ENCODE measurements around the gene ASRGL1.
"Not testable (repeated sequence)": the region's sequence is repeated elsewhere in the genome, so short reads cannot be mapped to it uniquely, and the experiment has no call there.

The ASRGL1 gene

GRCh38 chr11:62337303-62338181 lies at the start of gene ASRGL1:
Gene ASRGL1 (plus strand): TSS chr11:62337448. CDS start chr11:62337978, 530 bp downstream.
- DNase-seq = peak; percentile 68

DNA sequence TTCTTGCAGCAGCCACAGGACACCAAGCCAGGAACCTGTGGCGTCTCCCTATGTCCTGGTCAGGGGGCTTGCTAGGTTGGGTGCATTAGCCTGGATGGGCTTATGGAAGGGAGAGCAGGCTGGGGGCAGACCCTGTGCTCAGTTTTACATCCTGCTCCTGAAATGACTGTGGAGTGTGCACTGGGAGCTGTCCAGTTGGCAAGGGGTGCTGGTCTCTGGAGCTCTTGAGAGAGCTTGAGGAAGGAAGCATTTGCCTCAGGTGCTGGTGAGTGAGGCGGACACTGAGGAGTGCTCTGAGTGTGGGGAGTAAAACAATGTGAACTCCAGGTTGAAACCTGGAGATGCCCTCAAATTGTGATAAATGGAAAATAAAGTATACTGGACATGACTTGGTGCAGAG lies 41.7 kb upstream of the ASRGL1 start:
- DNase-seq = no peak

- no peak for DNase-seq
Observed at GRCh38 chr11:62298975-62299374, 38.3 kb upstream of the ASRGL1 start, which contains the start of gene SCGB1D4. Gene SCGB1D4 (minus strand): TSS chr11:62299075. CDS start chr11:62299010, 65 bp downstream.

DNA sequence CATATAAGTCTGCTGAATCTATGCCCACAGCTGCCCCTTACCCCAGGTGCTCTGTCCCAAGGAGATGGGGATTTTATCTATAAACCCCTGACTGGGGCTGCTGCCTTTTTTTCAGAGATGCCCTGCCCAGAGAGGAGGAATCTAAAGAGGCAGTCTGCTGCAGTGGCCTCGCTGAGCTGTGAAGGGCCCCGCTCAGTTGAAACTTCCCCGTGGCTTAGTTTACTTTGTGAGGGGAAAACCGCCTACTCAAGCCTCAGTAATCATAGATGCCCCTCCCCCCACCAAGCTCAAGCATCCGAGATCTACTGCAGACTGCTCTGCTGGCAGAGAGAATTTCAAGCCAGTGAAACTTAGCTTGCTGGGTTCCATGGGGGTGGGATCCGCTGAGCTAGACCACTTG lies 31.0 kb upstream of the ASRGL1 start:
- DNase-seq = no peak

- no peak for DNase-seq
Observed at GRCh38 chr11:62307950-62308349, 29.3 kb upstream of the ASRGL1 start.

DNA sequence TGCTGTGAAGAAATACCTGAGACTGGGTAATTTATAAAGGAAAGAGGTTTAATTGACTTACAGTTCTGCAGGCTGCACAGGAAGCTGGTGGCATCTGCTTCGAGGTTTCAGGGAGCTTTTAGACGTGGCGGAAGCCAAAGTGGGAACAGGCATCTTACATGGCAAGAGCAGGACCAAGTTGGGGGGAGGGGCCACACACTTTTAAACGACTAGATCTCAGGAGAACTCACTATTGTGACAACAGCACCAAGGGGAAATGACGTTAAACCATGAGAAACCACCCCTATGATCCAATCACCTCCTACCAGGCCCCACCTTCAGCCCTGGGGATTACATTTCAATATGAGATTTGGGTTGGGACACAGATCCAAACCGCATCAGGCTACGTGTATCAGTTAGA lies 27.3 kb upstream of the ASRGL1 start:
- no peak for DNase-seq

DNA sequence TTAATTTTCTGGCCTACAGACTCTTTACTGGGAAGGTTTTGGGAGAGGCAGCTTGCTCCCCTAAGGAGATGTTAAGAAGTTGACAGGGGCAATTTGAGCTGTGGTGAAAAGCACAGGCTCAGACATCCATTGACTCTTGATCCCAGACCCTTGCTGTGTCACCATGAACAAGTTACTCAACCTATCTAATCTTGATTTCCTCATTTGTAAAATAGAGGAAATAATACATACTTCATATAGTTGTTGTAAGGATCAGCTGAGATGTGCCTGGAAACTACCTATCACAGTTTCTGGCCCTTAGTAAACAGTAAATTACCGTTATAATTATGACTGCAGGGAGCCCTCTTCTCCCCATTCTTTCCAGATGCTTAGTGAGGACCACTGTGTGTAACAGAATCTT lies 21.8 kb upstream of the ASRGL1 start:
- DNase-seq = no peak

- DNase-seq = no peak
Observed at GRCh38 chr11:62322524-62322923, 14.7 kb upstream of the ASRGL1 start.

- no peak for DNase-seq
Observed at GRCh38 chr11:62324731-62325556, 12.3 kb upstream of the ASRGL1 start.

DNA sequence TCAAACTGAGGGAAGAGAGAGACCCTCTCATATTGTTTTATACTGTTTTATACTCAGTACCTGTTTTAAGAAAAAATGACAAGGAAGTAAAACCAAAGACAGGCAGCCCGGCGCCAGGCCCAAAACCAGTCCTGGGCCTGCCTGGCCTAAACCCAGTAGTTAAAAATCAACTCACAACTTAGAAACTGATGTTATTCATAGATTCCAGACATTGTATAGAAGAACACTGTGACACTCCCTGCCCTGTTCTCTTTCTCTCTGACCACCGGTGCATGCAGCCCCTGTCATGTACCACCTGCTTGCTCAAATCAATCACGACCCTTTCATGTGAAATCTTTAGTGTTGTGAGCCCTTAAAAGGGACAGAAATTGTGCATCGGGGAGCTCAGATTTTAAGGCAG lies 11.5 kb upstream of the ASRGL1 start:
- DNase-seq = not testable (repeated sequence)

DNA sequence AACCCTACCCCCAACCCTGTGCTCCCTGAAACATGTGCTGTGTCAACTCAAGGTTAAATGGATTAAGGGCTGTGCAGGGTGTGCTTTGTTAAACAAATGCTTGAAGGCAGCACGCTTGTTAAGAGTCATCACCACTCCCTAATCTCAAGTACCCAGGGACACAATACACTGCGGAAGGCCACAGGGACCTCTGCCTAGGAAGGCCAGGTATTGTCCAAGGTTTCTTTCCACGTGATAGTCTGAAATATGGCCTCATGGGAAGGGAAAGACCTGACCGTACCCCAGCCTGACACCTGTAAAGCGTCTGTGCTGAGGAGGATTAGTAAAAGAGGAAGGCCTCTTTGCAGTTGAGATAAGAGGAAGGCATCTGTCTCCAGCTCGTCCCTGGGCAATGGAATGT lies 10.5 kb upstream of the ASRGL1 start:
- DNase-seq = not testable (repeated sequence)

DNA sequence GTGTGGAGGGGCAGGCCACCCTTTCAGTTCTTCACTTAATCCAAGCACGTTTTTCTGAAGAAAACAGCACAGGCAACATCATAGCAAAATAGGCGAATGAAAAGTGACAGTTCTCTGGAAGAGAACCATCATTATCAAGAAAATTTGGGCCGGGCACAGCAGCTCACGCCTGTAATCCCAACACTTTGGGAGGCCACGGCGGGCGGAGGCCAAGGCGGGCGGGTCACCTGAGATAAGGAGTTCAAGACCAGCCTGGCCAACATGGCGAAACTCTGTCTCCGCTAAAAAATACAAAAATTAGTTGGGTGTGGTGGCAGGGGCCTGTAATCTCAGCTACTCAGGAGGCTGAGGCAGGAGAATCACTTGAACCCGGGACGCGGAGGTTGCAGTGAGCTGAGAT lies 9.7 kb upstream of the ASRGL1 start:
- DNase-seq = not testable (repeated sequence)

DNA sequence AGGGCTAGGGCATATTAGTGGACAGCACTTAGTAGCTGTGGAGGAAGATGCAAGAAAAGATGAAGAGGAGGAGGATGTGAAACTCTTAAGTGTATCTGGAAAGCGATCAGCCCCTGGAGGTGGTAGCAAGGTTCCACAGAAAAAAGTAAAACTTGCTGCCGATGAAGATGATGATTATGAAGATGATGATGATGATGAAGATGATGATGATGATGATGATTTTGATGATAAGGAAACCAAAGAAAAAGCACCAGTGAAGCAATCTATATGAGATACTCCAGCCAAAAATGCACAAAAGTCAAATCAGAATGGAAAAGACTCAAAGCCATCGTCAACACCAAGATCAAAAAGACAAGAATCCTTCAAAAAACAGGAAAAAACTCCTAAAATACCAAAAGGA lies 6.0 kb upstream of the ASRGL1 start:
- not testable (repeated sequence) for DNase-seq

DNA sequence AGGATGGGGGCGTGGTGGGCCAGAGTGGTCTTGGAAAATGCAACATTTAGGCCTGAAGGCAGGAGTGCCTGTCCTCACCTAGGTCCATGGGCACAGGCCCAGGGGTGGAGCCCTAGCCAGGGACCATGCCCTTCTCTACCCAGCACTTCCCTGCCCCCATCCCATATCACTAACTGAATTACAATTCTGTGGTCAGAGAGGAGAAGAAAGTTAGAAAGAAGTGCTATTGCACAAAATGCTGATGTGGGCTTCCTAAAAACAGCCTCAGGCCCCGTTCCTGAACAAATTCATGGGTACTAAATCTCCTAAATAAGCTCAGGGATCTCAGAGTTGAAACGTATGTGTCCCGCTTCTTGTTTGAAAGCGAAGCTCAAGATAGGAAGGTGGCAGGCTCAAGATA lies 3.5 kb upstream of the ASRGL1 start:
- no peak for DNase-seq

DNA sequence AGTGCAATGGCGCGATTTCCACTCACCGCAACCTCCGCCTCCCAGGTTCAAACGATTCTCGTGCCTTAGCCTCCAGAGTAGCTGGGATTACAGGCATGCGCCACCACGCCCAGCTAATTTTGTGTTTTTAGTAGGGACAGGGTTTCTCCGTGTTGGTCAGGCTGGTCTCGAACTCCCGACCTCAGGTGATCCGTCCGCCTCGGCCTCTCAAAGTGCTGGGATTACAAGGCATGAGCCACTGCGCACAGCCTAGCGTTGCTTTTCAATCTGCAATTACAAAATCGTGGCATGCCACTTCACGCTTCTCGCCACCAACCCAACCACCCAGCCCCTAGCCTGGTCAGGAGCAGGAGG lies 322 bp upstream of the ASRGL1 start:
- DNase-seq = not testable (repeated sequence)

DNA sequence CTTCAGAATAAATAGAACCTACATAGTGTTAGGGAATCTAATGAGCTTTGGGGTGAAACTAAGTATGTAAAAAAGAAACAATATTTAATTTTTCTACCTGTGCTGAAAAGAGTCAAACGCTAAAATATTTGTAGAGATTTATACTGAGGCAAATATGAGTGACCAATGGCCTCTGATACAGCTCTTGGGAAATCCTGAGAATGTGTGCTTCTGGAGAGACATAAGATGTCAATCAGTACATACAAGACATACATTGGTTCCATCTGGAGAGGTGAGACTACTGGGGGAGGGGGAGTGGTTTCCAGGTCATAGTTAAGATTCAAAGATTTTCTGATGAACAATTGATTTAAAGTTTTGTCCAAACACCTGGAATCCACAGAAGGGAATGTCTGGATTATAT lies 970 bp downstream of the ASRGL1 start:
- no peak for DNase-seq

DNA sequence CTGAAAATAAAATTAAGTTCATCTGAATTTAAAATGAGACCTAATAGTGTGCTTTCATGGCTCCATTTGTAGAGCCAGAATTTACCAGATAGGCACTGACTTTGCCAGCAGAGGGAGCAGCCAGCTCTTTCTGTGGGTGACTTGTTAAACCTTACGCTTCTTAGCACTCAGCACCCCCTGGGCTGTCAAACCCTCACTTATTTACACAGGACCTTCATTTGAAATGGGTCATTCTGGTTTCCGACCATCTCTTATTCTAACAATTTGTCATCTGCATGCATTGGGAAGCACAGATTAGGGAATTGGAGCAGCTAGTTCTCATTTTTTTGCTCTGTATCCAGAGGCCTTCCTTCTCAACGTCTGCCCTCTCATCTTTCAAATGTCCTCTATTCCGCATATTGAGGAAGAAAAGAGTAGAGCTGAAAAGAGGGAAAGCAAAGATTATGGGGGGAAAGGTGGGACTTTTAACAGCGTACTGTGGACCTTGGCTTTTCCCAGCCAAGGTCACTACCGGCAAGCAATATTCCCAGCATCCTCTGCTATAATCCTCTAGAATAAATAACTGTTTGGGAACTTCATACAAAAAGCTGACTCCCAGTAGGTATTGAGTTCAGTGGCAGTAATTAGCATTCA lies 3.1 kb downstream of the ASRGL1 start:
- peak; percentile 13 for DNase-seq

GRCh38 chr11:62341588-62341987 lies 4.3 kb downstream of the ASRGL1 start:
- DNase-seq = no peak

GRCh38 chr11:62343646-62344190 lies 6.5 kb downstream of the ASRGL1 start:
- not testable (repeated sequence) for DNase-seq

DNA sequence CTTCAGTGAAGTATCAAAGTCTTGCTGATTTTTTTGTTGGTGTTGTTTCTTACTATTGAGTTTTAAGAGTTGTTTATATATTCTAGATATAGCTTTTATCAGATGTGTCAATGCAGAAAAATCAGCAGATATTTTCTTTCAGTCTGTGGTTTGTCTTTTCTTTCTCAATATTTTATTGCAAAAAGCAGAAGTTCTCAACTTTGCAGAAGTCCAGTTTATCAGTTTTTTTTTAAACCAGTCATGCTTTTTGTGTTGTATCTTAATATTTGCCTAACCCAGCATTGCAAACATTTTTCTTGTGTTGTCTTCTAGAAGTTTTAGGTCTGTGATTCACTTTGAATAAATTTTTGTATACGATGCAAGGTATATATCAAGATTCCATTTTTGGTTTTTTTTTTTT lies 7.0 kb downstream of the ASRGL1 start:
- DNase-seq = no peak

- no peak for DNase-seq
Observed at GRCh38 chr11:62345861-62346260, 8.6 kb downstream of the ASRGL1 start.

GRCh38 chr11:62352355-62353336 lies 15.4 kb downstream of the ASRGL1 start:
- DNase-seq = no peak
